BLaER1 (cell line): ENCODE measurements around the gene NFATC1.

Experiments used
- H3K27ac ChIP-seq: shearing (Covaris generic); formaldehyde crosslinking; 2 replicates; pipeline ENCODE4 v1.8.1; 2022
- H3K27me3 ChIP-seq: shearing (Covaris generic); formaldehyde crosslinking; 2 replicates; pipeline ENCODE4 v1.8.1; 2022
- H3K36me3 ChIP-seq: shearing (Covaris generic); formaldehyde crosslinking; 2 replicates; pipeline ENCODE4 v1.8.1; 2022
- H3K4me1 ChIP-seq: shearing (Covaris generic); formaldehyde crosslinking; 2 replicates; pipeline ENCODE4 v1.8.1; 2022
- H3K4me2 ChIP-seq: shearing (Covaris generic); formaldehyde crosslinking; 2 replicates; pipeline ENCODE4 v1.8.1; 2022
- H3K4me3 ChIP-seq: shearing (Covaris generic); formaldehyde crosslinking; 2 replicates; pipeline ENCODE4 v1.8.1; 2022
- H3K9ac ChIP-seq: shearing (Covaris generic); formaldehyde crosslinking; 2 replicates; pipeline ENCODE4 v1.8.1; 2022
- H3K9me3 ChIP-seq: shearing (Covaris generic); formaldehyde crosslinking; 2 replicates; pipeline ENCODE4 v1.8.1; 2022
- H4K20me1 ChIP-seq: shearing (Covaris generic); formaldehyde crosslinking; 2 replicates; pipeline ENCODE4 v1.8.1; 2022
- Cebpa-rat ChIP-seq: shearing (Covaris generic); IDR thresholded peaks from 2 replicates; pipeline ENCODE4 v1.8.1; 2022

NFATC1 gene

DNA sequence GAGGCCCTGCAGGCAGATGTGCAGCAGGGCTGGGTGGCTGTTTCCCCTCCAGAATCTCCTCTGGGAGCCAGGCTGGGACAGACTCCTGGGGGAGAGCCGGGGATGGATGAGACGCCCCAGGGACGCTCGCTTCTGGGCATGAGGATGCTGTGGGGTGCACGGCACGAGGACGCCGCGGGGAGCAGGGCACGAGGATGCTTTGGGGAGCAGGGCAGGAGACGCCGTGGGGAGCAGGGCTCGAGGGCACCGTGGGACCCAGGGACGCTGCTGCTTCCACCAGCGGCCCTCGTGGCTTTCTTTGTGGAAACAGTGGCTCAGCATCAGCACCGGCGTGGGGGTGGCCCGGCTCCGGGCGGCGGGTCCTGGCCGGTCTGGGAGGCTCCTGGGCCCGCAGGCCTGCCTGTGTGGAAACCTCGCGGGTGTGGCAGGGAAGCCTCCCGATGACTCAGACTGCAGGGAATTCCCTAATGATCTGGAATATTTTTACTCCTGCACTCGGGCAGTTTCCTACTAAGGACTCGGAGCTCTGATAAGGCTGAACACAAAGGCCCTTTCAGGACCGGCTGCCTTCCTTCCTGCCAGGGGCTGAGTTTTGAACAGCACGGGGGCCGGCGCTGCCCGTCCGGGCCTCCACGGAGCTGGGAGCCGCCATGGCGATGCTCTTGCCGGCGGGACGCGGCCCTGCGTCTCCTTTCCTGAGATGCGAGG is 62.6 kb downstream of the NFATC1 start:
- peak overlapping the region; percentile 99 for H3K4me2 ChIP-seq
- peaks cover 12% of the 10 kb centered on the region for H4K20me1 ChIP-seq
- no peak overlapping the region for H3K9ac ChIP-seq
- no peak overlapping the region for H3K4me3 ChIP-seq
- no peaks in the 10 kb centered on the region for H3K27me3 ChIP-seq
- no peak for TF ChIP-seq Cebpa-rat
- H3K36me3 ChIP-seq = peaks cover 74% of the 10 kb centered on the region
- peak overlapping the region; percentile 46; the same call in 1 of the 2 replicates for H3K27ac ChIP-seq
- H3K9me3 ChIP-seq = no peaks in the 10 kb centered on the region
- H3K4me1 ChIP-seq = peaks cover 77% of the 10 kb centered on the region

DNA sequence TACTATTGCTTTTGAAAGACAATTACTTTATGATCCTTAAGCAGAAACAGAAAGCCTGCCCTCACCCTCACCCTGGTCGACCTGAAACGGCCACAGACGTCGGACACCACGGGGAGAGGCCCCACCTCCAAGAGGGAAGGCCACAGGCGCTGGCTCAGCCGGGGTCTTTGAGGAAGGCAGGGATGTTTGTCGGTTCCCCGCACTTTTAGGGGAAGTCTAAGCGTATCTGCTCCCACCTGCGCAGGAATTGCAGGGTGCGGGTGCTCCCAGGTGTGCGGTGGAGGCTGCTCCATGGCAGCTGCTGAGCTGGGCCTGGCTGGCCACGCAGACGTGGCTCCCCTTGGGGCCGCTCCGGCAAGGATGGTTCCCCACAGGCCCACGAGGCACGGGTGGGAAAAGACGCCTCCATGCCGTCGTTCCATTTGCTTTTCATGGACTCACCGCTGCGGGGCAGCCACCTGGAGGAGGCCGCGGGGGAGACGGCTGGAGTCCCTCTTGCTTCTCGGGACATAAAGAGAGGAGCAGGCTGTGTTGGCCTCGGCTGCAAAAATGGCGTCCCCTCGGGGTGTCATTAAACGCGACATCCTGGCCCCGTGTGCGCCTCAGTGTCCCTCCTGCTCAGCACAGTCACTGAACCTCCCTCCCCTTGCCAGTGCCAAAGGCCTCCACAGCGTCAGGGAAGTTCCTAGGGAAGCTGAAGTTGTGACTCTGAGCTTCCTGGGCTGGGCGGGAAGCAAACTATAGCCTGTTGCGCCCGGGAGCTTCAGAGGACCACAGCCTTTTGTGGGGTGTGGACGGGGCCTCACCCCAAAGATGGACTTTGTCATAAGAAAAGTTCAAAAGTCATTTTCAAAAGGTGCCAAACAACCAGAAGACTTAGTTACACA is 63.4 kb downstream of the NFATC1 start:
- TF ChIP-seq Cebpa-rat = no peak
- H3K9me3 ChIP-seq = no peaks in the 10 kb centered on the region
- H3K27ac ChIP-seq = peak overlapping the region; percentile 86

GRCh38 chr18:79459946-79460480 is 64.3 kb downstream of the NFATC1 start:
- Histone ChIP-seq H3K4me3 (peak overlapping the region; percentile 51), H3K27ac (peak overlapping the region; percentile 86), H3K4me2 (peak overlapping the region; percentile 99), H3K36me3 (peaks cover 61% of the 10 kb centered on the region), H3K9me3 (no peaks in the 10 kb centered on the region), H4K20me1 (no peaks in the 10 kb centered on the region), H3K27me3 (no peaks in the 10 kb centered on the region), H3K9ac (peak overlapping the region; percentile 71), H3K4me1 (peaks cover 81% of the 10 kb centered on the region)
- no peak for TF ChIP-seq Cebpa-rat

More for the DNA sequence above, 63.4 kb downstream of the NFATC1 start:
- peaks cover 4% of the 10 kb centered on the region; the same call in 1 of the 2 replicates for H4K20me1 ChIP-seq
- H3K4me2 ChIP-seq = peak overlapping the region; percentile 99
- H3K27me3 ChIP-seq = no peaks in the 10 kb centered on the region
- peaks cover 70% of the 10 kb centered on the region for H3K36me3 ChIP-seq
- H3K4me3 ChIP-seq = no peak overlapping the region
- peak overlapping the region; percentile 71; the same call in 1 of the 2 replicates for H3K9ac ChIP-seq
- peaks cover 77% of the 10 kb centered on the region for H3K4me1 ChIP-seq

GRCh38 chr18:79460481-79461300 is 65.0 kb downstream of the NFATC1 start:
- H3K4me2 ChIP-seq = peak overlapping the region; percentile 99

DNA sequence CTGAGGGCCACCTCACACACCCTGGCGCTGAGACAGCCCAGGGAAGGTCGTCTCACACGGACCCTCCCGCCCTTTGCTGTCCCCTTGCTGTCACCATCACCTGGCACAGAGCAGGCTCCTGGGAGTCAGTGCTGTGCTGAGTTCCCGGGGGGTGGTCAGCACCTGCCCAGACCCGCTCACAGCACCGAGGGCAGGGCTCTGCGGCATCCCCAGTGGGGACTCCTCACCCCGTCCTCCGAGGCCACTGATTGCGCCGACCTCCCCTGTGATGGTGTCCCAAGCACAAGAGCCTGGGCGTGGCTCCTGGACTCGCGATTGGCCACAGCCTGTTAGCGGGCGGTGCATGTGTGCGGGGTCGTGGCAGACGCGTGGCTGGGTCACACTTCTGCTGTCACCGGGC is 65.9 kb downstream of the NFATC1 start:
- TF ChIP-seq Cebpa-rat = no peak
- peaks cover 97% of the 10 kb centered on the region for H3K4me1 ChIP-seq
- H3K27me3 ChIP-seq = no peaks in the 10 kb centered on the region
- no peaks in the 10 kb centered on the region for H4K20me1 ChIP-seq
- peaks cover 45% of the 10 kb centered on the region for H3K36me3 ChIP-seq
- peak overlapping the region; percentile 86 for H3K27ac ChIP-seq
- H3K4me3 ChIP-seq = no peak overlapping the region
- H3K9me3 ChIP-seq = no peaks in the 10 kb centered on the region
- H3K4me2 ChIP-seq = peak overlapping the region; percentile 99
- H3K9ac ChIP-seq = peak overlapping the region; percentile 71; the same call in 1 of the 2 replicates

More at GRCh38 chr18:79460481-79461300, 65.0 kb downstream of the NFATC1 start:
- Histone ChIP-seq H3K27me3 (no peaks in the 10 kb centered on the region), H3K36me3 (peaks cover 54% of the 10 kb centered on the region), H3K4me1 (peaks cover 88% of the 10 kb centered on the region), H3K4me3 (peak overlapping the region; percentile 51), H4K20me1 (no peaks in the 10 kb centered on the region), H3K9me3 (no peaks in the 10 kb centered on the region), H3K27ac (peak overlapping the region; percentile 86), H3K9ac (peak overlapping the region; percentile 71)
- TF ChIP-seq Cebpa-rat = no peak

DNA sequence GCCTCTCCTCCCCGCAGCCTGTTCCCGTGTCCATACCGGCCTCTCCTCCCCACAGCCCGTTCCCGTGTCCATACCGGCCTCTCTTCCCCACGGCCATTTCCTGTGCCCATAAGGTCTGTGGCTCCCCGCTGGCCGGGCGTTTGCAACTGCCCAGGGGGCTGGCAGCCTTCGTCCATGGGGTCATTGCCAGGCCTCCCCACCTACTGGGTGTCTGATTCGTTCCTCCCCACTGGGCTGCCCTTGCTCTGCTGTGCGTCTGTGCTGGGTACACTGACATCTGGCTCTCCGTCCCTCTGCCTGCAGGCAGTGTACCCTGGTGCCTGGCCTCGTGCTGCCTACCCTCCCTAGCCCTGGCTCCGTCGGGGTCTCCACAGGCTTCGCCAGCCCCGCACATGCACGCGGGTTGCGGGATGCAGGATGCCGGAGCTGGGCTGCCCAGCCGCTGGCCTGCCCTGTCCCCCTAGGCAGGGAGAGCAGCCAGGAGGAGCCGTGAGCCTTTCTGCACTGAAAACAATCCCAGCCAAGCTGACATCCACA is 67.8 kb downstream of the NFATC1 start:
- no peak overlapping the region for H3K4me3 ChIP-seq
- peak overlapping the region; percentile 56 for H3K27ac ChIP-seq
- H3K27me3 ChIP-seq = no peaks in the 10 kb centered on the region
- no peaks in the 10 kb centered on the region for H4K20me1 ChIP-seq
- TF ChIP-seq Cebpa-rat = no peak
- H3K4me2 ChIP-seq = no peak overlapping the region
- H3K4me1 ChIP-seq = peaks cover 100% of the 10 kb centered on the region
- peaks cover 46% of the 10 kb centered on the region for H3K36me3 ChIP-seq
- no peaks in the 10 kb centered on the region for H3K9me3 ChIP-seq
- no peak overlapping the region for H3K9ac ChIP-seq

DNA sequence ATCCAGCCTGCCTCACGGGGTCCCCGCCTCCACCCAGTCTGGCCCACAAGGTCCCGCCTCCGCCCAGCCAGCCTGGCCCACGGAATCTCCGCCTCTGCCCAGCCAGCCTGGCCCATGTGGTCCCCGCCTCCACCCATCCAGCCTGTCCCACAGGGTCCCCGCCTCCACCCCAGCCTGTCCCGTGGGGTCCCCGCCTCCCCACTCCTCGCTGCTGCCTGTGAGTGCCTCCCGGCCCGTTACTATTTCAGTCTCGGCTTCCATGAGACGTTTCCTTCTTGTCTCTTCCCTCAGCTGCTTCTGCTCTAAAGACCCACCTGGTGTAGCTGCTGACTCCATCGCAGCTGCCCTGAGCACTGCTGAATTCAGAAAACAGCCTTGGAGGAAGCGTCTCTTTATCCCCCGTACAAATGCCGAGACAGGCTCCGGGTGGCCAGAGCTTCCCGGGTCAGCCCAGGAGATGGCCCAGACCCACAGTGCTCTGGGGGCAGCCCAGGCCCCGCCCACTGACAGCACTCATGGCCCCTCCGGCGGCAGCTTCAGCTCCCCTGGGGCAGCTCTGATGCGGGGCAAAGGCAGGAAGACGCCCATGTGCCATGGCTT is 69.8 kb downstream of the NFATC1 start:
- peaks cover 60% of the 10 kb centered on the region for H3K36me3 ChIP-seq
- no peaks in the 10 kb centered on the region for H3K9me3 ChIP-seq
- no peaks in the 10 kb centered on the region for H4K20me1 ChIP-seq
- TF ChIP-seq Cebpa-rat = no peak
- H3K9ac ChIP-seq = peak overlapping the region; percentile 73
- peak overlapping the region; percentile 84 for H3K27ac ChIP-seq
- peak overlapping the region; percentile 59 for H3K4me3 ChIP-seq
- H3K4me2 ChIP-seq = peak overlapping the region; percentile 95
- no peaks in the 10 kb centered on the region for H3K27me3 ChIP-seq
- peaks cover 88% of the 10 kb centered on the region for H3K4me1 ChIP-seq

DNA sequence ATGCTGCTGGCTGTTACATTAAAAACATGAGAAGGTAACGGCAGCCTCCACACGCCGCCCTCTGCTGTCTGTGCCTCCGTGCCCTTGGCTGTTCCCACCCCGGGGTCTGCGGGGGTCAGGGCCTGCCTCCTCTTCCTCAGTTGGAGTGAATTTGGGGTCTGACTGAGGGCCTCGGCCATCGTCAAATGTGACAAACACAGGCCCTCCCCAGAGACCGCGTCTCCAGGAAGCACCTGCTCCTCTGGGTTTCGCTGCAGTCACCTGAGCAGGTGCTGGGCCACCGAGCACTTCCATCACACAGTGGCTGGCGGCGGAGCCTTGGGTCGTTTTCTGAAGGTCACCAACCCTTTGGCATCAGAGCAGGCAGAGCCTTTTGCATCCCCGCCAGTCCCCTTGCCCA is 70.9 kb downstream of the NFATC1 start:
- no peaks in the 10 kb centered on the region for H3K9me3 ChIP-seq
- no peak for TF ChIP-seq Cebpa-rat
- H3K36me3 ChIP-seq = peaks cover 65% of the 10 kb centered on the region
- H3K4me3 ChIP-seq = no peak overlapping the region; the same call in 1 of the 2 replicates
- peak overlapping the region; percentile 95 for H3K4me2 ChIP-seq
- no peaks in the 10 kb centered on the region for H3K27me3 ChIP-seq
- peaks cover 80% of the 10 kb centered on the region for H3K4me1 ChIP-seq
- peak overlapping the region; percentile 73; the same call in 1 of the 2 replicates for H3K9ac ChIP-seq
- peak overlapping the region; percentile 84 for H3K27ac ChIP-seq
- no peaks in the 10 kb centered on the region for H4K20me1 ChIP-seq
